ENCODE results near the gene CD247.
"Not testable (repeated sequence)": the region's sequence is repeated elsewhere in the genome, so short reads cannot be mapped to it uniquely, and the experiment has no call there.

Gene CD247

DNA sequence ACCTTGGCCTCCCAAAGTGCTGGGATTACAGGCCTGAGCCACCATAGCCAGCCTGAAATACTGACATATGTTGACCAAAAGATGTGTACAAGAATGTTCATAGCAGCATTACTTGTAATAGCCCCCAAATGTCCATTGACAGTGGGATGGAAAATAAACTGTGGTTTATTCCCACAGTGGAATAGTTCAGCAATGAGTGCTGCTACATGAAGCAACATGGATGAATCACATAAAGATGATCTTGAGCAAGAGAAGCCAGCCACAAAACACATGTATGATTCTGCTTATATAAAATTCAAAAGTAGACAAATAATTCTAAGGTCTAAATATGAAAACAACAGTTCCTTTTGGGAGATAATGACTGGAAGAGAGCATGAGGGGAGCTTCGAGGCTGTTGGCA, 44.4 kb upstream of the CD247 start:
- H3K4me3 ChIP-seq (ENCODE audit: low read depth, low read length), result no peak overlapping the region
- in situ Hi-C loops (cut with HindIII; ENCODE audit: low sequenced_read_pairs), result loop anchor here (10.0 kb wide), 1 partner anchor 62 kb away; no protein-coding TSS in a partner anchor
- TF ChIP-seq, protein P1, sequence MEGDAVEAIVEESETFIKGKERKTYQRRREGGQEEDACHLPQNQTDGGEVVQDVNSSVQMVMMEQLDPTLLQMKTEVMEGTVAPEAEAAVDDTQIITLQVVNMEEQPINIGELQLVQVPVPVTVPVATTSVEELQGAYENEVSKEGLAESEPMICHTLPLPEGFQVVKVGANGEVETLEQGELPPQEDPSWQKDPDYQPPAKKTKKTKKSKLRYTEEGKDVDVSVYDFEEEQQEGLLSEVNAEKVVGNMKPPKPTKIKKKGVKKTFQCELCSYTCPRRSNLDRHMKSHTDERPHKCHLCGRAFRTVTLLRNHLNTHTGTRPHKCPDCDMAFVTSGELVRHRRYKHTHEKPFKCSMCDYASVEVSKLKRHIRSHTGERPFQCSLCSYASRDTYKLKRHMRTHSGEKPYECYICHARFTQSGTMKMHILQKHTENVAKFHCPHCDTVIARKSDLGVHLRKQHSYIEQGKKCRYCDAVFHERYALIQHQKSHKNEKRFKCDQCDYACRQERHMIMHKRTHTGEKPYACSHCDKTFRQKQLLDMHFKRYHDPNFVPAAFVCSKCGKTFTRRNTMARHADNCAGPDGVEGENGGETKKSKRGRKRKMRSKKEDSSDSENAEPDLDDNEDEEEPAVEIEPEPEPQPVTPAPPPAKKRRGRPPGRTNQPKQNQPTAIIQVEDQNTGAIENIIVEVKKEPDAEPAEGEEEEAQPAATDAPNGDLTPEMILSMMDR (IDR thresholded peaks at IDR 0.05; ENCODE audit: low read depth, low read length, missing control alignments), result no peak
- no peak for DNase-seq (ENCODE audit: low read depth)

DNA sequence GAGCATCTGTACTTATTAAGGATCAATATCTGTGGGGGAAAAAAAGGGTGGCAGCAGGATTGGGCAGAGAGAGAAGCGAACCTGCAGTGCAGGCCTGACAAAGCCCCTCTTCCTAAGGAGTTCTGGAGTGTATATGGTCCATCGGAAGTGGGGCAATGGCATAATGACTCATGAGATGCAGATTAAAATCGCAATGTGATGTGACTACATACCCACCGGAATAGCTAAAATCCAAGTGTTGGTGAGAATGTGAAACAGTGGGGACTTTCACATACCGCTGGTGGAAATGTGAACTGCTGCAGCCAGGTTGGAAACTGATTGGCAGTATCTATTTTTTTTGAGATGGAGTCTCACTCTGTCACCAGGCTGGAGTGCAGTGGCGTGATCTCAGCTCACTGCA, 43.4 kb upstream of the CD247 start:
- in situ Hi-C loops (cut with HindIII; ENCODE audit: low sequenced_read_pairs), result loop anchor here (10.0 kb wide), 1 partner anchor 63 kb away; no protein-coding TSS in a partner anchor
- TF ChIP-seq, protein P1 (IDR thresholded peaks at IDR 0.05; ENCODE audit: low read depth, low read length, missing control alignments), result no peak
- no peak for DNase-seq (ENCODE audit: low read depth)
- no peak overlapping the region for H3K4me3 ChIP-seq (ENCODE audit: low read depth, low read length)

DNA sequence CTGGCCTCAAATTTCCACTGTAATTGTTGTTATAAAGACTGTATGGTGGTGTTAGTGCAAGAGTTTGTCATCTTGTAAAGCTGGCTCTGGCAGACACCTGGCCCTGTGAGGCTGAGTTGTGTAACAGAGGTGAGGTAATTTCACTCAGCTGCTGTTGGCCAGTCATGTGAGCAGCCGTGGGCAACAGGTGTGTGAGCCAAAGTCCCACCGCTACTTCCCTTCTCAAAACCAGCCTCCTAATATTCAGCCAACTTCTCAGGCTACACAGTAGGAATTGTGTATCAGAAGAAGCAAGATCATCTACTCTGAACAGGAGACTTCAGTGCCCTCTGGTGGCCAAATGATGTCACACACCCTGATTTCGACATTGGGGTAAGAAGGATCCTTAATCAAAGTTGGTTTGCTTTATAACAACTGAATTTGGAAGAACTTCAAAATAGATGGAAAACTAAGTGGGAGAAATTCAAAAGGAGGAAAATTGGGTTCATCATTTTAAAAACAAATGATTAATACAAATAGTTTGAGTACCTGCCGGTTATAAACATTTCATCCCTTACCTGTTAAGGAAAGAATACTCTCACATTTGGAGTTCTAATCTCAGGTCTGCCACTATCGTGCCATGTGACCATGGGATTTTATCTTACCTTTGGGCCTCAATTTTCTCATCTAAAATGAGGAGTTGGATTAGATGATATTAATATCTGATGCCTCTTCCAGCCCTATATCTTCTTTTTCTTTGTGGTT, 37.8 kb upstream of the CD247 start:
- TF ChIP-seq, protein P1 (IDR thresholded peaks at IDR 0.05; ENCODE audit: low read depth, low read length, missing control alignments), result peak; percentile 90
- DNase-seq (ENCODE audit: low read depth), result peak; percentile 58
- no peak overlapping the region for H3K4me3 ChIP-seq (ENCODE audit: low read depth, low read length)
- in situ Hi-C loops (cut with HindIII; ENCODE audit: low sequenced_read_pairs), result no loop called here

DNA sequence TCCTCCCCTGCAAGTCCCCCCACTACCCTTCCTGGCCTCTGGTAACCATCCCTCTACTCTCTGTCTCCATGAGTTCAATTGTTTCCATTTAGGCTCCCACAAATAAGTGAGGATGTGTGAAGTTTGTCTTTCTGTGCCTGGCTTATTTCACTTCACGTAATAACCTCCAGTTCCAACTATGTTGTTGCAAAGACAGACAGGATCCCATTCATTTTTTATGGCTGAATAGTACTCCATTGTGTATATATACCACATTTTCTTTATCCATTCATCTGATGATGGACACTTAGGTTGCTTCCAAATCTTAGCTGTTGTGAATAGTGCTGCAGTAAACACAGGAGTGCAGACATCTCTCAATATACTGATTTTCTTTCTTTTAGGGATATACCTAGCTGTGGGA, 36.7 kb upstream of the CD247 start:
- in situ Hi-C loops (cut with HindIII; ENCODE audit: low sequenced_read_pairs); DNase-seq (ENCODE audit: low read depth); H3K4me3 ChIP-seq (ENCODE audit: low read depth, low read length): not testable (repeated sequence)

DNA sequence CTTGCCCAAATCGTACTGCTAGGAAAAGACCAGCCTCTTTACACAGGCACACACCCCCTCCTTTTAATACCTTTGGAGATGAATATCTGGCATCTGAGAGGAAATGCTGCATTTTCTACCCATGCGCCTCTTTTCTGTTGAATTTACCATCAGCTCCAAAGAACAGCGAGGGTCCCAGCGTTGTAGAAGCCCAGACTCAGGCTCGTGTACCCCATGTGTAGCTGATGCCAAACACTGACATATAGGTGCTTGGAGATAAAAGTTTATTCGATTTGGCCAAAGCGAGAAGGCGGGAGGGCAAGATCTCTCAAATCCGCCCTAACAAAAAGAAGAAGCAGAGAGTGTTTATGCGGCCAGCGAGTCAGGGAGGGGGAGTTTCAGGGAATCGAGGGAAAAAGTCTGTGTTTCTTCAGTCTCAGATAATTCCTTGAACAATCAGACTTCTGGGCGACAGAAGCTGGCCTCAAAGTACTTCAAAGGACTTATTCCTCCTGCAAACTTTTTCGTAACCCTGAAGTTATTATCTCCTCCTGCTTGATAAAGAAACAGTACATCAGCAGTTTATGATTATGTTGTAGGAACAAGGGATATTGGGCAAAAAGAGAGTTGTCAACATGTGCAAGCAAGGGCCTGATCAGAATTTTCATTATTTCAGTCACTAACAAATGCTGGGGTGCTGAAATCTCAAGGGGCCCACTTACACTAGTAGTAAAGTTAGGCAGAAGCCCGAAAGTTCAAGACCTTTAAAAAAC, 35.9 kb upstream of the CD247 start:
- TF ChIP-seq, protein P1 (IDR thresholded peaks at IDR 0.05; ENCODE audit: low read depth, low read length, missing control alignments), result no peak
- in situ Hi-C loops (cut with HindIII; ENCODE audit: low sequenced_read_pairs), result no loop called here
- DNase-seq (ENCODE audit: low read depth), result no peak
- peak overlapping the region; percentile 52 for H3K4me3 ChIP-seq (ENCODE audit: low read depth, low read length)

DNA sequence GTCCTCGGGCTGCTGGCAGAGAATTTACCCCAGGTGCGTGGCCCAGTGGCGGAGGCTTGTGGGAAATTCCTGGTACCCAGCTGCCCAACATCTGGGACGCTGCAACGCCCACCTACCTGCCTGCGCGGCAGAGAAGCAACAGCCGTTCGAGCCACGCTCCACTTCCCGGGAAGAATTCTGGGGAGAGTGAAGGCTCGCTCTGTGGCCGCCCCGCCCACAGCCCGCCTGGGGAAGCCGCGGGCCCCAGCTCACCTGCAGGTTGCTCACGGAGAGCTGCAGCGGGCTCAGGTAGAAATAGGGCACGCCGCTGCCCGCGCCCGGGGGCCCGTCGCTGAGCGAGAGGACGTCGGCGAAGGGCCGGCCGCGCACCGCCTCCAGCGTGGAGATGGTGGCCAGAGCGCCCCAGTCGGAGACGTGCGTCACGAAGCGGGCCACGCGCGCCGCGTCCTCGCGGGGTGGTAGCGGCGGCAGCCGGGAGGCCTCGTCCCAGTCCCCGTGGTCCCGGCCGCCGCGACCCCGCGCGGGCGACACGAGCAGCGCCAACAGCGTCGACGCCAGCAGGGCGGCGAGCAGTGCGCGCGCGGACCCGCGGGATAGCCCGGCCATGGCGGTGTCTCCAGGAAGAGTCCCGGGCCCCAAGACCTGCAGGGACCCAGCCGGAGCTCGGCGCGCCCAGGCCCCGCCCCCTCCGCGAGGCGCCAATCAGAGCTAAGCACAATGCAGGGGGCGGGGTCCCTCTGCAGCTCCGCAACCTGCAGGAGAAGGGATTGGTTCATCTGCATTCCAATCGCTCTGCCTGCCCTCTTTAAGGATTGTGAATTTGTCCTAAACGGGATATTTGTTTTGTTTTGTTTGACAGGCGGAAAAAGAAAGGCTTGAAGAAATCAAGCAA, 35.1 kb upstream of the CD247 start, which contains the start of gene CREG1:
CREG1 (minus strand) TSS at position 627 of the 892 bp plus-strand sequence.
- peak; percentile 75 for DNase-seq (ENCODE audit: low read depth)
- peak within 1 kb of the TSS; percentile 52 for H3K4me3 ChIP-seq (ENCODE audit: low read depth, low read length)
- in situ Hi-C loops (cut with HindIII; ENCODE audit: low sequenced_read_pairs), result no loop called here
- TF ChIP-seq, protein P1 (IDR thresholded peaks at IDR 0.05; ENCODE audit: low read depth, low read length, missing control alignments), result no peak
